Activated CD8-positive, alpha-beta T cell treated with anti-CD3 and anti-CD28 coated beads for 36 hours (primary cell): Measurements from ENCODE around the gene CFAP44. TPM values are rescaled to one million over a fixed set of nuclear protein-coding genes. Genes with fewer than 3 reads are reported as not detected.
A peak's percentile ranks its signal among the peaks of the same experiment; 100 is the strongest.

Experiments used
- ATAC-seq: fragments of 200-7000 bp; cut with Tn5 transposase; one replicate; pipeline ENCODE4 v1.10.0; 2021; ENCODE audit warnings: mild to moderate bottlenecking, moderate library complexity
- CTCF ChIA-PET: fragments of 350-600 bp; sonication (Branson Sonifier 250); formaldehyde crosslinking; loops from one replicate; lab custom pipeline; 2021; ENCODE audit warnings: antibody characterized with exemption; lab: Charles Lee
- POLR2A ChIA-PET: fragments of 350-600 bp; sonication (Branson Sonifier 250); formaldehyde crosslinking; loops from one replicate; lab custom pipeline; 2021; ENCODE audit warnings: antibody characterized with exemption; lab: Charles Lee
- DNase-seq: peaks from one replicate; pipeline ENCODE4 v3.0.0-alpha.2; 2020
- H3K27ac Mint-ChIP-seq: one replicate; pipeline ENCODE4 v1.8.0; 2021; ENCODE audit warnings: mild to moderate bottlenecking, mixed read lengths
- H3K27me3 Mint-ChIP-seq: one replicate; pipeline ENCODE4 v1.8.0; 2021; ENCODE audit warnings: mixed read lengths
- H3K36me3 Mint-ChIP-seq: one replicate; pipeline ENCODE4 v1.8.0; 2021; ENCODE audit warnings: low read depth, mixed read lengths
- H3K4me1 Mint-ChIP-seq: one replicate; pipeline ENCODE4 v1.8.0; 2021; ENCODE audit warnings: low read depth, mixed read lengths
- H3K4me3 Mint-ChIP-seq: one replicate; pipeline ENCODE4 v1.8.0; 2021; ENCODE audit warnings: mild to moderate bottlenecking, moderate library complexity, mixed read lengths
- H3K9me3 Mint-ChIP-seq: one replicate; pipeline ENCODE4 v1.8.0; 2021; ENCODE audit warnings: mixed read lengths
- intact Hi-C: fragments of 100-400 bp; cut with micrococcal nuclease; formaldehyde crosslinking; loops from one replicate; pipeline ENCODE4 v1.10.0; 2022
- total RNA-seq, 2 experiments: library from RNA; stranded (reverse); gene quantifications; one replicate each; pipeline ENCODE4 v1.2.3, GENCODE V29; 2021
- TF ChIP-seq, protein P1 (sequence below): fragments of 200-600 bp; IDR thresholded peaks from one replicate; pipeline ENCODE4 v1.8.0; 2022; ENCODE audit warnings: antibody characterized with exemption, mild to moderate bottlenecking

The CFAP44 gene
- total RNA-seq, 2 experiments from 2014 or later = 3.1 to 3.6 TPM

- H3K27me3 Mint-ChIP-seq = no peaks in the 10 kb centered on the region
- H3K9me3 Mint-ChIP-seq = no peaks in the 10 kb centered on the region
- intact Hi-C loops = no loop called here
- TF ChIP-seq, protein P1, sequence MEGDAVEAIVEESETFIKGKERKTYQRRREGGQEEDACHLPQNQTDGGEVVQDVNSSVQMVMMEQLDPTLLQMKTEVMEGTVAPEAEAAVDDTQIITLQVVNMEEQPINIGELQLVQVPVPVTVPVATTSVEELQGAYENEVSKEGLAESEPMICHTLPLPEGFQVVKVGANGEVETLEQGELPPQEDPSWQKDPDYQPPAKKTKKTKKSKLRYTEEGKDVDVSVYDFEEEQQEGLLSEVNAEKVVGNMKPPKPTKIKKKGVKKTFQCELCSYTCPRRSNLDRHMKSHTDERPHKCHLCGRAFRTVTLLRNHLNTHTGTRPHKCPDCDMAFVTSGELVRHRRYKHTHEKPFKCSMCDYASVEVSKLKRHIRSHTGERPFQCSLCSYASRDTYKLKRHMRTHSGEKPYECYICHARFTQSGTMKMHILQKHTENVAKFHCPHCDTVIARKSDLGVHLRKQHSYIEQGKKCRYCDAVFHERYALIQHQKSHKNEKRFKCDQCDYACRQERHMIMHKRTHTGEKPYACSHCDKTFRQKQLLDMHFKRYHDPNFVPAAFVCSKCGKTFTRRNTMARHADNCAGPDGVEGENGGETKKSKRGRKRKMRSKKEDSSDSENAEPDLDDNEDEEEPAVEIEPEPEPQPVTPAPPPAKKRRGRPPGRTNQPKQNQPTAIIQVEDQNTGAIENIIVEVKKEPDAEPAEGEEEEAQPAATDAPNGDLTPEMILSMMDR = no peak
- ATAC-seq (no peak), DNase-seq (no peak)
- H3K27ac Mint-ChIP-seq = no peak overlapping the region
- ChIA-PET POLR2A (no interaction called here), CTCF (interaction anchor here (0.8 kb wide), 1 partner anchor 139 kb away, joined by 4 read pairs; no protein-coding TSS in a partner anchor)
- peaks cover 6% of the 10 kb centered on the region for H3K4me1 Mint-ChIP-seq
- H3K4me3 Mint-ChIP-seq = no peak overlapping the region
- H3K36me3 Mint-ChIP-seq = peaks cover 3% of the 10 kb centered on the region
Measured at GRCh38 chr3:113438224-113438623, 3.1 kb downstream of the CFAP44 start.

DNA sequence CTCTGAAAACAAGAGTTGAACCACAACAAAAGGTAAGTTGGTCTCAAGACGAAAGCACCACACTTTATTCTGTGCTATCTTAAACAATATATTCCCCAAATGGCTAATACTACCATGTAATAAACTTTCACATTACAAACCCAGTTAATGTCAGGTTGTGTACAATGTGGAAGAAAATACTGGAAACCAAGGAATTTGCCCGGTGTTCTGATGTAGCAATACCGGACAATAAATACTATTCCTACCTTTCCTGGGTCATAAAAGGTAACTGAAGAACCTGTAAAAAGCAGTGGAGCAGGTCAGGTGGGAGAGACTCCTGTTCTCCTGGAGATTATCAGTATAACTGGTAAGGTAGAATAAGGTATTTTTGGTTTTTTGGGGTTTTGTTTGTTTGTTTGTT is 3.9 kb downstream of the CFAP44 start:
- Mint-ChIP-seq H3K9me3 (no peaks in the 10 kb centered on the region), H3K36me3 (peaks cover 9% of the 10 kb centered on the region), H3K4me1 (peaks cover 6% of the 10 kb centered on the region), H3K27ac (no peak overlapping the region), H3K4me3 (no peak overlapping the region), H3K27me3 (no peaks in the 10 kb centered on the region)
- intact Hi-C loops = no loop called here
- ChIA-PET POLR2A (no interaction called here), CTCF (no interaction called here)
- no peak for DNase-seq
- TF ChIP-seq, protein P1 = no peak
- no peak for ATAC-seq

GRCh38 chr3:113436809-113437208 is 4.5 kb downstream of the CFAP44 start:
- DNase-seq = peak; percentile 18
- intact Hi-C loops = no loop called here
- CTCF ChIA-PET = no interaction called here
- H3K27me3 Mint-ChIP-seq = no peaks in the 10 kb centered on the region
- H3K9me3 Mint-ChIP-seq = no peaks in the 10 kb centered on the region
- H3K4me1 Mint-ChIP-seq = peaks cover 6% of the 10 kb centered on the region
- no peak overlapping the region for H3K27ac Mint-ChIP-seq
- TF ChIP-seq, protein P1 = no peak
- no peak overlapping the region for H3K4me3 Mint-ChIP-seq
- POLR2A ChIA-PET = no interaction called here
- peaks cover 10% of the 10 kb centered on the region for H3K36me3 Mint-ChIP-seq
- peak; percentile 48 for ATAC-seq

DNA sequence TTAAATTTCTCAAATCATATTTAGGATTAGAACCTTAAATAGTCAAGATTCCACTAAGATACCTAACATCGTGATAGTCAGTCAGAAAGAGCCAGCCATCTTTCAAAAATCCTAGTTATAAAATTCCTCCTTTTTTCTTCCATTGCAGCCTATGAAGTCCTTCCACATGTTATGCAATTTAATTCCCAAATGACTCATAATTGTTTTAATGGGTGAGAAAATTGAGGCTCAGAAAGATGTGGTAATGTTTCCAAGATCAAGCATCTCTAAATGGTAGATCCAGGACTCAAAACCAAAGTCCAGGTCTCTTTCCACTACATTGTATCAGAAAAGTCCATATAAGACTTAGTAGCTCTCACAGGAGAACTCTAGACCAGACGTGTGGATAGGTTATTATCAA is 9.5 kb downstream of the CFAP44 start:
- no peak for DNase-seq
- TF ChIP-seq, protein P1 = no peak
- intact Hi-C loops = no loop called here
- Mint-ChIP-seq H3K4me1 (peaks cover 5% of the 10 kb centered on the region), H3K9me3 (peaks cover 2% of the 10 kb centered on the region), H3K4me3 (no peak overlapping the region), H3K36me3 (peaks cover 32% of the 10 kb centered on the region), H3K27me3 (no peaks in the 10 kb centered on the region), H3K27ac (no peak overlapping the region)
- CTCF ChIA-PET = no interaction called here
- ATAC-seq = no peak
- POLR2A ChIA-PET = no interaction called here

- intact Hi-C loops = no loop called here
- H3K27ac Mint-ChIP-seq = no peak overlapping the region
- H3K4me1 Mint-ChIP-seq = no peaks in the 10 kb centered on the region
- ChIA-PET CTCF (no interaction called here), POLR2A (no interaction called here)
- peaks cover 13% of the 10 kb centered on the region for H3K9me3 Mint-ChIP-seq
- H3K4me3 Mint-ChIP-seq = no peak overlapping the region
- ATAC-seq (no peak), DNase-seq (no peak)
- peaks cover 53% of the 10 kb centered on the region for H3K36me3 Mint-ChIP-seq
- TF ChIP-seq, protein P1 = no peak
- no peaks in the 10 kb centered on the region for H3K27me3 Mint-ChIP-seq
Measured at GRCh38 chr3:113428581-113428980, 12.7 kb downstream of the CFAP44 start.
